HG03565 (cell line): Measurements from ENCODE around the gene GPR156.
"Not testable (repeated sequence)": the region's sequence is repeated elsewhere in the genome, so short reads cannot be mapped to it uniquely, and the experiment has no call there.

Experiments
- ATAC-seq: cut with Tn5 transposase; IDR thresholded peaks from one replicate; pipeline ENCODE4 v1.9.1; 2021; ENCODE audit warnings: mild to moderate bottlenecking, moderate library complexity; ENCODE audit not compliant: unreplicated experiment

Gene GPR156

DNA sequence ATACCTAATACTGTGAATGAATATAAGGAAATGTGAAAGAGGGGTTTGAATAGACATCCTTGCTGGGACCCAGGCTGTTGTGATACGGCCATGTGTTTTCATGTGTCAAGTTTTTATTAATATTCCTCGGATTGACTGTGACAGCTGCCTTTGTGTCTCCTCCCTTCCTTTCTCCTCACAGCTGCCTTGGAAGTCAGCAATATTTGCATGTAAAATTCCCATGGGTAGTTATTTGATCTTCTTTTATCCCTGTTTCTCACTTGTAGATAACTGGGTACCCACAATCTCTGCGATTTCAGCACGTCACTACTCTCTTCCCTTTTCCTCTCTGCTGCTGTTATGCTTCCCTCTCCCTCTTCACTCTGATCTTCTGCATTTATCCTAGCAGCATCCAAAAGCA is 9.4 kb downstream of the GPR156 start:
- ATAC-seq = no peak

- no peak for ATAC-seq
Observed at GRCh38 chr3:120274739-120275167, 10.3 kb downstream of the GPR156 start.

- no peak for ATAC-seq
Observed at GRCh38 chr3:120272286-120272685, 12.7 kb downstream of the GPR156 start.

GRCh38 chr3:120265989-120266388 is 19.0 kb downstream of the GPR156 start:
- no peak for ATAC-seq

DNA sequence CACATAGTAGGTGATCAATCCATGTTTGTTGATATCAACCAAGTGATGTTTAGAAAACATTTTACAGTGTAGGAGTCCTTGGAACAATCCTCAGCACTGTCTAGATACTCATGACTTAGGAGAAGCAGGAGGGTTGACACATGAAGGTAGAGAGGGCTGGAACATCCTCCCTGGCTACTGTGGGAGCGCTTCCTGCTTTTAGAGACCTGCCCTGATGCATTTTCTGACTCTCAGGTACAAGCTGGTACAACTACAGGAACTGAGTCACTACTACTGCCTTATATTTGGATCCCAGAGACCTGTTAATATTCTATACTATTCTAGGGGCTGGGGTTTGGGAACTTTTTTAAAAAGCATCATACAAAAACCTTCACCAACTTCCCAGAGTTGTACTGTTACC is 20.1 kb downstream of the GPR156 start:
- ATAC-seq = no peak

GRCh38 chr3:120263792-120264191 is 21.2 kb downstream of the GPR156 start:
- no peak for ATAC-seq

GRCh38 chr3:120258009-120258408 is 27.0 kb downstream of the GPR156 start:
- ATAC-seq = no peak

GRCh38 chr3:120245386-120245785 is 39.6 kb downstream of the GPR156 start:
- ATAC-seq = no peak

- no peak for ATAC-seq
Observed at GRCh38 chr3:120244834-120245225, 40.2 kb downstream of the GPR156 start.

GRCh38 chr3:120239644-120240043 is 45.4 kb downstream of the GPR156 start:
- ATAC-seq = no peak

DNA sequence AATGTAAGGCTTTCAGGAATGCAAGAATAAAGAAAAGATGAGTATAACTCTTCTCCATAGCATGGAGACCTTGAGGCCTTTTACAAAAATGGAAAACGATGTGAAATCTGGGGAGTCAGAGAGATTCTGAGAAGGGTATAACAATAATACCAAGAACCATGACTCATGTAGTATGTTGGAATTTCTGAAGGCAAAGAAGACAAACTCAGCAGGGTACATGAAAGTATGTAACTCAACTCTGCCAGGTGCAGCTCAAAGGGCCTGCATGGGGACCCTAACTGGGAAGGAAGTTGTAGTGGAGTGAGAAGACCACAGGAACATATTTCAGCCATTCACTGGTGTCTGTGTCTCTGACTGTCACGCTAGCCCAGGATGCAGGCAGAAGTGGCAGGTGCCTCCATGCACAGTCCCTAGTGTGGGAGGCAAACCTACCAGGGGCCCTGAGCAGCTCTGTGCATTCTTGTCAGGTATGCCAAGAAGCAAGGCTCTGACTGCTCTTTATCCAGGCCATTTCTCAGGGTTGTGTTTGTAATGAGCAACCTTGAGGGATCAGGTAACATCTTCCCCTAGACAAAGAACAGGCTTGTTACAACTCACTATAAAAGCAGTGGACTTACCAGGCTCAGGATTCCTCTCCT is 57.2 kb downstream of the GPR156 start:
- no peak for ATAC-seq

- no peak for ATAC-seq
Observed at GRCh38 chr3:120224237-120224636, 60.8 kb downstream of the GPR156 start.

DNA sequence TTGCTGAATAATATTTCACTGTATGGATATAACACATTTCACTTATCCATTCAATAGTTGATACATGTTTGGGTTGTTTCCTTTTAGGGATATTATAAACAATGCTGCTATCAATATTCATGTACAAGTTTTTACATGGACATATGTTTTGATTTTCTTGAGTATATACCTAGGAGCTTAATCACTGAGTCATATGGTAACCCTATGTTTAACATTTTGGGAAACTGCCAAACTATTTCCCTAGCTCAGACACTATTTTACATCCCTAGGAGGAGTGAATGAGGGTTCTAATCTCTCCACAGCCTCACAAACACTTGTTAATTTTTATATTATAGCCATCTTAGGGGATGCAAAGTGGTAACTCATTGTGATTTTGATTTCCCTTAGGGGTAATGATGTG is 66.0 kb downstream of the GPR156 start:
- ATAC-seq = no peak

DNA sequence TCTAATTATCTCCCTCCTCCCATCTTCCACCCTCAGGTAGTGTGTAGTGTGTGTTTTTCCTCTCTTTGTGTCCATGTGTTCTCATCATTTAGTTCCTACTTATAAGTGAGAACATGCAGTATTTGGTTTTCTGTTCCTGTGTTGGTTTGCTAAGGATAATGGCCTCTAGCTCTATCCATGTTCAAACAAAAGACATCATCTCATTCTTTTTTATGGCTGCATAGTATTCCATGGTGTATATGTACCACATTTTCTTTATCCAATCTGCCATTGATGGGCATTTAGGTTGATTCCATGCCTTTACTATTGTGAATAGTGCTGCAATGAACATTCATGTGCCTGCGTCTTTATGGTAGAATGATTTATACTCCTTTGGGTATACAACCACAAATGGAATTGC is 68.4 kb downstream of the GPR156 start:
- not testable (repeated sequence) for ATAC-seq

DNA sequence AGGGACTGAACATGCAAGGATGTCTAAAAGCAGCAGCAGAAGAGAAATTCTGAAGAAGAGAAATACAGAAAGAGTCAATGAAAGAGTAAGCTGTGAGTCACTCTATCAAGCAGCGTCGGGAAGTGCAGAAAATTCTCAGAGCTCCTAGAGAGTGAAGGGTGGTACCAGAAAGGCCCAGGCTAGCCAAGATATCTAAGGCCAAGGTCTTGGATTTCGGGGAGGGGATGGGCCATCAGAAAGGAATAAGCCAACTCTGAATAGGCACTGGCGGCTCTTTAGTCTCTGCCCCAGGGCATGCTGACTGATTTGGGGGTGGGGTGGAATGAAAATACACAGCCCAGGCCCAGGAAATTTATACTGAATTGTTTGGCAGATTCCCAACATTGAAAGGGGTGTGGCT is 70.8 kb downstream of the GPR156 start:
- no peak for ATAC-seq

- no peak for ATAC-seq
Observed at GRCh38 chr3:120212505-120212904, 72.5 kb downstream of the GPR156 start.

GRCh38 chr3:120209425-120209824 is 75.6 kb downstream of the GPR156 start:
- no peak for ATAC-seq

GRCh38 chr3:120204338-120204737 is 80.7 kb downstream of the GPR156 start:
- ATAC-seq = no peak

- no peak for ATAC-seq
Observed at GRCh38 chr3:120203621-120204020, 81.4 kb downstream of the GPR156 start.

GRCh38 chr3:120203016-120203415 is 82.0 kb downstream of the GPR156 start:
- ATAC-seq = no peak

- ATAC-seq = no peak
Observed at GRCh38 chr3:120202363-120202762, 82.7 kb downstream of the GPR156 start.

DNA sequence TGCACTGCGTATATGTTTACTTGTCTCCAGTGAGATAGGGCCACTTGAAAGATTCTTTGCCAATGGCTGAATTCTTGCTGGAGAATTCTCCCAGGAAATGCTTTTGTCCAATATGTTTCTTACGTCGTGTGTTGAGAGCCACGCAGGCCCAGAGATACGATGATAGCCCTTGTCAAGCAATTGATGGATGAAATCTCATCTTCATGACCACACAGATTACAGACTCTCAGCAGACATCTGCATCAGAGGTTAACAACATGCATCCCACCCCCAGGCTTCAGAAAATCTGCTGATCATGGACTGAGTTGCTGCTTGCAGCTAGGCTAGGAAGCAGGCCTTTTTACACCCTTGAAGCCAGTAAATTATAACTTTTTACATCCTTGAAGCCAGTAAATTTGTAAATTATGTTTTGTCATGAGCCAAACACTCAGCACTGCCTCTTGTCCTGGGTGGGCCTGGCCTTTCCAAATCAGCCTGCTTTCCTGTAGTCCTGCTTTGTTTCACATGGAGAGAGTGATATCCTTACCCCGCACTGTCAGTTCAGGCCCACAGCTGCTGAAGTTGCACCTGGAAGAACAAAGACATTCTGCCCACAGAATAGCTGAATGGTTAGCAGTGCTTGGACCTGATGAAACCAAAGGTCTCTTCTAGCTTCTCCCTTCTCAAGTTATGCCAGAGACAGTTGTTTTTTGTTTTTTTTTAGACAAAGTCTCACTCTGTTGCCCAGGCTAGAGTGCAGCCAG is 84.4 kb downstream of the GPR156 start:
- ATAC-seq = no peak
